ENCODE data around the gene OR6K2. TPM values are rescaled to one million over a fixed set of nuclear protein-coding genes. Genes with fewer than 3 reads are reported as not detected.

OR6K2 gene
- total and polyA plus RNA-seq, 2 donors = not detected

DNA sequence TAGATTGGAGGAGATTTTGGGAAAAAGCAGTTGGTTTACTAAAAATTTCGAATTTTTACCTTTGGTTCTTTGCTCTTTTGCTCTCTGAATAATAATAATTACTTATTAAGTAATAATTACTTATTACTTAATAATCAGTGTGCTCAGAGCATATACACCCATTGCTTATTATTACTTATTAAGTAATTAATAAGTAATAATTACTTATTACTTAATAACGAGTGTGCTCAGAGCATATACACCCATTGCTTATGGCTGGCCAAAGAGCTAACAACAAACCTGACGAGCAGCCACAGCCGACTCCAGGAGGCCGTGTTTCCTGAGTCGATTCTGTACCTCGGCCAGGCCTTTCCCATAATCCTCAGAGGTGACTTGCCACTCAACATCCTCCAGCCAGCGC lies 34.4 kb downstream of the OR6K2 start:
- DNase-seq (ENCODE audit: low read depth in 6 of 9, low spot score in 9 of 9) = no peak
- no peaks in the 10 kb centered on the region for H3K36me3 ChIP-seq (ENCODE audit: control insufficient read depth in 2 of 2, insufficient read depth in 2 of 2, low read length in 1 of 2)
- no peak overlapping the region for H3K4me3 ChIP-seq (ENCODE audit: low read length in 2 of 2)
- WGBS = 83% methylated on average over 8 of the region's 8 CpGs
- no peaks in the 10 kb centered on the region for H3K4me1 ChIP-seq (ENCODE audit: control insufficient read depth in 2 of 2, insufficient read depth in 2 of 2, low read length in 2 of 2)
- no peaks in the 10 kb centered on the region for H3K27me3 ChIP-seq (ENCODE audit: control insufficient read depth in 2 of 2, insufficient read depth in 1 of 2, low read length in 1 of 2)
- H3K9me3 ChIP-seq (ENCODE audit: control insufficient read depth in 2 of 2, insufficient read depth in 1 of 2, low read length in 1 of 2) = no peaks in the 10 kb centered on the region
- H3K27ac ChIP-seq (ENCODE audit: low read depth in 1 of 2, low read length in 1 of 2) = no peak overlapping the region

DNA sequence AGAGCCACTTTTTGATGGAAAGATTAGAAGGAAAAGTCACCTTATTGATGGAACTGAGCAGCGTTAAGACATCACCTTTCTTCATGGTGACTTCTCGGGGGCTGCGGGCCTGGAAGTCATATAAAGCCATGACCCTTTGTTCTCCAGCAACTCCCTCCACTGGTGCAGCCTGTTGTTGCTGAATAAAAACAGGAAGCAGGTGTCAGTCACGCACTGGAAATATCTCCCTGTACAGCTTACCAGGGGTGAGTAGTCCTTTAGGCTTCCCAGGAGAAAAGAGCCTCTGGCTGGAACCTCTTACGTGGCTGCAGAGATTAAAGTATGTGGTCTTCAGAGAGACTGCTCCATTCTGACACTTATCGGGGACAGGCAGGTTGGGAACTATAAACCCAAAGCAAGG lies 45.9 kb downstream of the OR6K2 start:
- Histone ChIP-seq H3K27ac (ENCODE audit: low read depth in 1 of 2, low read length in 1 of 2) (peak overlapping the region in 1 of 2 donors; percentile 70), H3K27me3 (ENCODE audit: control insufficient read depth in 2 of 2, insufficient read depth in 1 of 2, low read length in 1 of 2) (no peaks in the 10 kb centered on the region), H3K4me1 (ENCODE audit: control insufficient read depth in 2 of 2, insufficient read depth in 2 of 2, low read length in 2 of 2) (peaks cover 0 to 10% of the 10 kb centered on the region in 2 donors), H3K36me3 (ENCODE audit: control insufficient read depth in 2 of 2, insufficient read depth in 2 of 2, low read length in 1 of 2) (no peaks in the 10 kb centered on the region), H3K9me3 (ENCODE audit: control insufficient read depth in 2 of 2, insufficient read depth in 1 of 2, low read length in 1 of 2) (no peaks in the 10 kb centered on the region), H3K4me3 (ENCODE audit: low read length in 2 of 2) (no peak overlapping the region)
- DNase-seq (ENCODE audit: low read depth in 6 of 9, low spot score in 9 of 9) = peak; percentile 16 to 81 (median 47)
- 8% methylated on average over 6 of the region's 6 CpGs for WGBS

DNA sequence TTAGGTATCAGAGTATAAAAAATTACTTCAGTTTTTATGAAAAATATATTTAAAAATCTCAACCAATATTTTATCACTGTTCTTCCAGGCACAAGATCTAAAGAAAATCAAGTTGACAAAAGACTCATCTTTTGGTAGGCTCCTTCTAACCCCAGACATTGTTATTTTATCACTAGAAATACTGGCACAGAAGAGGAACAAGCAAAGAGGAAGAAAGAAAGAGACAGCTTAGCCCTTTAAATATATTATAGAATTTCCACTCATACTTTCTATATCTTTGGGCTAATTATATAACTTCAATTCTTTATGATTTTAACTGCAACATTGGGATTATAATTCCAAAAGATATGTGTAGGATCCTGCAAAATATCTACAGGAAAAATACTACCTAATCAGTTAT lies 46.4 kb downstream of the OR6K2 start:
- no peaks in the 10 kb centered on the region for H3K9me3 ChIP-seq (ENCODE audit: control insufficient read depth in 2 of 2, insufficient read depth in 1 of 2, low read length in 1 of 2)
- H3K36me3 ChIP-seq (ENCODE audit: control insufficient read depth in 2 of 2, insufficient read depth in 2 of 2, low read length in 1 of 2) = no peaks in the 10 kb centered on the region
- H3K27ac ChIP-seq (ENCODE audit: low read depth in 1 of 2, low read length in 1 of 2) = no peak overlapping the region
- peaks cover 0 to 14% of the 10 kb centered on the region in 2 donors for H3K4me1 ChIP-seq (ENCODE audit: control insufficient read depth in 2 of 2, insufficient read depth in 2 of 2, low read length in 2 of 2)
- H3K4me3 ChIP-seq (ENCODE audit: low read length in 2 of 2) = no peak overlapping the region
- H3K27me3 ChIP-seq (ENCODE audit: control insufficient read depth in 2 of 2, insufficient read depth in 1 of 2, low read length in 1 of 2) = no peaks in the 10 kb centered on the region
- DNase-seq (ENCODE audit: low read depth in 6 of 9, low spot score in 9 of 9) = no peak

DNA sequence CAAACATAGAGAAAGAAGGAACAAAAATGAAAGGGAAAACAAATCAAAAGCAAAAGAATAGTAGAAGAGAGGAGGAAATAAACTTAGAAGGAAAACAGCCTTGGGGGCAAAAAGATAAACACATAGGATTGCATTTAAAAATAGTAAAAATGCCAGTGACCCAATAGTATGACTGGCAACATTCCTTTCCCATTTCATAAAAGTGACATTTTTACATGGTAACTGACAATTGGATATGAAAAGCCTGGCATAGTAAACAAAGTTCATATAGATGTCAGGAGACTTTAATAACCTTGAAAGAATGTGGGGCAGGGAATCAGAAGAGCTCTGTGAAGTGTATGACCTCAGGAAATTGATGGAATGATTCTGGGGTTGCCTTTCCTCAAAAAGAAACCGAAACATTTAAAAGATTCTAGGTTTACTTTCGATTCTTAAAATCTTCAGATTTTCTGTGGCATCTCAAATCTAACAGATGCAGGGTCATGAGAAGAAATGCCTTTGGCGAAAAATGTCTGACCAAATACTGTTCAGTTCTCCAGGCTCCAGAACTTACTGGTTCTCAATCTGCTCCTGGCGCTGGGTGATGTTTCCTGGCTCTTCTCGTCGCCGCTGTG lies 47.6 kb downstream of the OR6K2 start:
- Histone ChIP-seq H3K36me3 (ENCODE audit: control insufficient read depth in 2 of 2, insufficient read depth in 2 of 2, low read length in 1 of 2) (no peaks in the 10 kb centered on the region), H3K9me3 (ENCODE audit: control insufficient read depth in 2 of 2, insufficient read depth in 1 of 2, low read length in 1 of 2) (no peaks in the 10 kb centered on the region), H3K4me3 (ENCODE audit: low read length in 2 of 2) (no peak overlapping the region), H3K27me3 (ENCODE audit: control insufficient read depth in 2 of 2, insufficient read depth in 1 of 2, low read length in 1 of 2) (no peaks in the 10 kb centered on the region), H3K27ac (ENCODE audit: low read depth in 1 of 2, low read length in 1 of 2) (no peak overlapping the region), H3K4me1 (ENCODE audit: control insufficient read depth in 2 of 2, insufficient read depth in 2 of 2, low read length in 2 of 2) (peaks cover 0 to 14% of the 10 kb centered on the region in 2 donors)
- WGBS = 96% methylated on average over 7 of the region's 7 CpGs
- no peak for DNase-seq (ENCODE audit: low read depth in 6 of 9, low spot score in 9 of 9)

Other genes starting within 250 kb of the OR6K2 start
- not detected for gene OR10K1, start 238.8 kb downstream of the OR6K2 start, total RNA-seq
- 0.05 TPM for gene OR10K1, start 238.8 kb downstream of the OR6K2 start, polyA plus RNA-seq
- gene OR10R2, start 228.4 kb downstream of the OR6K2 start, total RNA-seq = not detected
- gene OR10R2, start 228.4 kb downstream of the OR6K2 start, polyA plus RNA-seq = 0.39 TPM
- gene OR6Y1, start 146.2 kb downstream of the OR6K2 start, total RNA-seq = not detected
- gene OR6Y1, start 146.2 kb downstream of the OR6K2 start, polyA plus RNA-seq = not detected
- gene OR6P1, start 130.1 kb downstream of the OR6K2 start, total RNA-seq = not detected
- gene OR6P1, start 130.1 kb downstream of the OR6K2 start, polyA plus RNA-seq = not detected
- not detected for gene OR10X1, start 120.8 kb downstream of the OR6K2 start, total RNA-seq
- not detected for gene OR10X1, start 120.8 kb downstream of the OR6K2 start, polyA plus RNA-seq
- gene OR10Z1, start 95.4 kb downstream of the OR6K2 start, total RNA-seq = under 0.01 TPM
- gene OR10Z1, start 95.4 kb downstream of the OR6K2 start, polyA plus RNA-seq = not detected
- 4.6 TPM for gene SPTA1, start 13.9 kb downstream of the OR6K2 start, total RNA-seq
- 0.41 TPM for gene SPTA1, start 13.9 kb downstream of the OR6K2 start, polyA plus RNA-seq
- not detected for gene OR6K3, start 20.1 kb upstream of the OR6K2 start, total RNA-seq
- not detected for gene OR6K3, start 20.1 kb upstream of the OR6K2 start, polyA plus RNA-seq
- not detected for gene OR6K6, start 54.1 kb upstream of the OR6K2 start, total RNA-seq
- gene OR6K6, start 54.1 kb upstream of the OR6K2 start, polyA plus RNA-seq = 0.02 TPM
- not detected for gene OR6N1, start 71.5 kb upstream of the OR6K2 start, total RNA-seq
- gene OR6N1, start 71.5 kb upstream of the OR6K2 start, polyA plus RNA-seq = not detected
- not detected for gene OR6N2, start 80.6 kb upstream of the OR6K2 start, total RNA-seq
- not detected for gene OR6N2, start 80.6 kb upstream of the OR6K2 start, polyA plus RNA-seq
- gene MNDA, start 130.7 kb upstream of the OR6K2 start, total RNA-seq = 21.6 TPM
- 13.6 TPM for gene MNDA, start 130.7 kb upstream of the OR6K2 start, polyA plus RNA-seq
- 8.6 TPM for gene PYHIN1, start 230.9 kb upstream of the OR6K2 start, total RNA-seq
- gene PYHIN1, start 230.9 kb upstream of the OR6K2 start, polyA plus RNA-seq = 3.2 TPM

Measured in thymus (tissue), 11 donors.